Hindlimb muscle (tissue), 1 donor: ENCODE data around the gene ITPKA. TPM values are rescaled to one million over a fixed set of nuclear protein-coding genes. Genes with fewer than 3 reads are reported as not detected.
"Not testable (repeated sequence)": the region's sequence is repeated elsewhere in the genome, so short reads cannot be mapped to it uniquely, and the experiment has no call there.

Experiments used
- DNase-seq: peaks from one replicate; pipeline ENCODE4 v3.0.0-alpha.2; 2013
- polyA plus RNA-seq: library from polyadenylated mRNA; unstranded; fragments of 120-200 nt; gene quantifications from one replicate; pipeline ENCODE4 v1.2.1, GENCODE V29; 2013; ENCODE audit not compliant: insufficient read length

The ITPKA gene
- 0.90 TPM for polyA plus RNA-seq

- DNase-seq, result peak; percentile 74
Observed at GRCh38 chr15:41493205-41493901, at the start of gene ITPKA. TSS of gene ITPKA (plus strand) at chr15:41493874. CDS start at chr15:41493928, 54 bp downstream.

GRCh38 chr15:41445399-41445798, 48.3 kb upstream of the ITPKA start:
- DNase-seq, result no peak

- DNase-seq, result no peak
Observed at GRCh38 chr15:41462084-41462795, 31.4 kb upstream of the ITPKA start.

GRCh38 chr15:41464889-41465580, 28.6 kb upstream of the ITPKA start:
- DNase-seq, result no peak

GRCh38 chr15:41465822-41466421, 27.8 kb upstream of the ITPKA start:
- DNase-seq, result peak; percentile 29

- no peak for DNase-seq
Observed at GRCh38 chr15:41466711-41467110, 27.0 kb upstream of the ITPKA start.

GRCh38 chr15:41469644-41470043, 24.0 kb upstream of the ITPKA start:
- DNase-seq, result not testable (repeated sequence)

GRCh38 chr15:41473418-41473817, 20.3 kb upstream of the ITPKA start:
- no peak for DNase-seq

GRCh38 chr15:41474436-41474835, 19.2 kb upstream of the ITPKA start:
- DNase-seq, result no peak

- DNase-seq, result no peak
Observed at GRCh38 chr15:41474941-41475340, 18.7 kb upstream of the ITPKA start.

GRCh38 chr15:41476416-41477048, 17.1 kb upstream of the ITPKA start:
- DNase-seq, result no peak

- no peak for DNase-seq
Observed at GRCh38 chr15:41480396-41481140, 13.1 kb upstream of the ITPKA start.

GRCh38 chr15:41482110-41482877, 11.4 kb upstream of the ITPKA start:
- DNase-seq, result no peak

- DNase-seq, result no peak
Observed at GRCh38 chr15:41483115-41483514, 10.6 kb upstream of the ITPKA start.

- DNase-seq, result no peak
Observed at GRCh38 chr15:41483519-41483918, 10.2 kb upstream of the ITPKA start.

- no peak for DNase-seq
Observed at GRCh38 chr15:41484937-41485625, 8.6 kb upstream of the ITPKA start.

- no peak for DNase-seq
Observed at GRCh38 chr15:41486286-41486685, 7.4 kb upstream of the ITPKA start.

- no peak for DNase-seq
Observed at GRCh38 chr15:41487381-41487780, 6.3 kb upstream of the ITPKA start.

GRCh38 chr15:41487802-41488201, 5.9 kb upstream of the ITPKA start:
- DNase-seq, result no peak

- DNase-seq, result no peak
Observed at GRCh38 chr15:41489641-41490040, 4.0 kb upstream of the ITPKA start.
